GM12801 (cell line): ENCODE data around the gene NADK2.

Experiments used
- CTCF ChIP-seq: IDR thresholded peaks from one replicate; pipeline ENCODE4 v1.5.1; 2011; ENCODE audit warnings: control low read depth; ENCODE audit not compliant: insufficient read length; ENCODE audit errors: extremely low read depth

Gene NADK2

GRCh38 chr5:36215910-36216309 is 25.8 kb downstream of the NADK2 start:
- no peak for TF ChIP-seq CTCF

- TF ChIP-seq CTCF: no peak
These were observed 27.3 kb downstream of the NADK2 start for GRCh38 chr5:36214436-36214835.

- TF ChIP-seq CTCF: no peak
These were observed 32.1 kb downstream of the NADK2 start for GRCh38 chr5:36209664-36210063.

- TF ChIP-seq CTCF: no peak
These were observed 32.9 kb downstream of the NADK2 start for GRCh38 chr5:36208786-36209185.

- TF ChIP-seq CTCF: no peak
These were observed 34.8 kb downstream of the NADK2 start for GRCh38 chr5:36206913-36207312.

GRCh38 chr5:36205329-36205728 is 36.4 kb downstream of the NADK2 start:
- no peak for TF ChIP-seq CTCF

GRCh38 chr5:36202521-36202961 is 39.2 kb downstream of the NADK2 start:
- TF ChIP-seq CTCF: no peak

GRCh38 chr5:36200513-36200912 is 41.2 kb downstream of the NADK2 start:
- TF ChIP-seq CTCF: no peak
